Measurements from ENCODE around the gene FRZB.
"Not testable (repeated sequence)": the region's sequence is repeated elsewhere in the genome, so short reads cannot be mapped to it uniquely, and the experiment has no call there.

The FRZB gene

GRCh38 chr2:182890305-182890704 is 23.9 kb upstream of the FRZB start:
- no peak for DNase-seq

- no peak for DNase-seq
These were observed 21.4 kb upstream of the FRZB start for GRCh38 chr2:182887753-182888415.

DNA sequence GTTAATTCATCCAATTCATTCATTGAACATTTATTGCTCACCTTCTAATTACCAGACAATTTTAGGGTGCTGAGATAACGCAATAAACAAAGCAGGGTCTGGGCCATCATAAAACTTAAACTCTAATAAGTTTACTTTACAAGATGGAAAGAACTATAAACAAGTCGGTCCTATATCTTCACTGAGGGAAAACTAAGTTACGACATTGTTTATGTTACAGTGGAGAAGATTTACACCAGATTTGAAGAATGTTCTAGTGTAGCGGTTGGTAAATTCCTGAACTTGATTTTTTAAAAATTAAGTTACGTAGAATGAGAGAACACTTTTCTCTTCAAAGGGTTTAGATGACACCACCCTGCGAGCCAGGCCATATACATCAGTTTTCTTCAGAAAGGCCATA is 20.7 kb upstream of the FRZB start:
- no peak for DNase-seq

DNA sequence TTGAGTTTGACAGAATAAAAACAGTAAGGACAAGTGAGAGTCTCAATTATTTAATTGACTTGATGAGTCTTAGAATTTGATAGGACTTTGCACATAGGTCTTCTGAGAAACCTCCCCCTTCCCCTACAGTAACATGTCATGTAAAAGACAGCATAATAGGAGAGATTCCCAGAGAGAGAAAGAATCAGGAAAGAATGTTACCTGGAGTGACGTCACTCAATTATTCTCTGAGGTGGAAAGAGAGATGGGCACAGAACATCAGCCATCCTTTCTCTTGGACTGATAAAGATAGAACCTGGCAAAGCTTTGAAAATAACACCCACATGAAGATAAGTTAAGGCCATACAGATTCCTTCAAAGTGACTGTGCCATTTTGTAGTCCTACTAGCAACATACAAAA is 19.3 kb upstream of the FRZB start:
- no peak for DNase-seq

- no peak for DNase-seq
These were observed 17.0 kb upstream of the FRZB start for GRCh38 chr2:182883451-182883850.

GRCh38 chr2:182880100-182880499 is 13.7 kb upstream of the FRZB start:
- not testable (repeated sequence) for DNase-seq

DNA sequence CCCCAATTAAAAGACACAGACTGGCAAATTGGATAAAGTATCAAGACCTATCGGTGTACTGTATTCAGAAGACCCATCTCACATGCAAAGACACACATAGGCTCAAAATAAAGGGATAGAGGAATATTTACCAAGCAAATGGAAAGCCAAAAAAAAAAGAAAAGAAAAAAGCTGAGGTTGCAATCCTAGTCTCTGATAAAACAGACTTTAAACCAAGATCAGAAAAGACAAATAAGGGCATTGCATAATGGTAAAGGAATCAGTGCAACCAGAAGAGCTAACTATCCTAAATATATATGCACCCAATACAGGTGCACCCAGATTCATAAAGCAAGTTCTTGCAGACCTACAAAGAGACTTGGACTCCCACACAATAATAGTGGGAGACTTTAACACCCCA is 10.2 kb upstream of the FRZB start:
- not testable (repeated sequence) for DNase-seq

DNA sequence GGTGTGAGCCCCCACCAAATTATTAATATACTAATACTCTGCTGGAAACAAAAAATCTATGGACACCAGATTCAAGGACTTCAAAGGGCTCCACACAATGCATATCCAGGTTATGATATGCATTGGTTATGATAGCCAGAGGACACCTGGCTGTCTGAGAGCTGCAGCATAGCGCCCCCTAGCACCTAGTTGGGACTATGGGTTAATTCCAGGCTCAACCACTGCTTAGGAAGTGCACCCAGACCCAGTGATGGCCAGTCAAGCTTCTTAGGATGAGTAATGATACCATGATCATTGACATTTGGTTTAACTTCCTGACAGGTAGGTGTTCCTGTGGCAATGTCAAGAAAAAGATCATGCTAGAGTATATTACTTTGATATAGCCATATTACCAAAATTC is 3.8 kb upstream of the FRZB start:
- DNase-seq, result no peak

GRCh38 chr2:182868054-182868796 is 1.8 kb upstream of the FRZB start:
- no peak for DNase-seq

GRCh38 chr2:182867426-182868053 is 1.1 kb upstream of the FRZB start:
- DNase-seq, result no peak

- no peak for DNase-seq
These were observed 359 bp downstream of the FRZB start for GRCh38 chr2:182866095-182866460.

GRCh38 chr2:182864949-182865570 is 1.4 kb downstream of the FRZB start:
- no peak for DNase-seq

DNA sequence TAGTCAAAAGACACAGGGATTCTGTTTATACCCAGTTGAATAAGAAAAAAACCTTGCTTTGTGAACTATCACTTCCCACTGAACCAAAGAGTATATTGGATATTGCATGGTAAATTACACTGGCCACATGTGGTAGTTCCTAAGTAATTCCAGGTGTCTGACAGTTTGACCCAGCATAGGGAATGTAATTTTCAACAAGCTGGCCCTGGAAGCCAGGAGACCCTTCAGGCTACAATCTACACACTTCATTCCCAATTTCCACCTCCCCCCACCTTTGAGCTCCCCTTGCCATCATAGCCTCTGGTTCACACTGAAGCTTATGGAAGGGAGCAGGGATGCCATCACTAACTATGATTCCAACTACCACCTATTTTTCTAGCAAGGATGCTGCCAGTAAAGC is 2.8 kb downstream of the FRZB start:
- DNase-seq, result no peak

DNA sequence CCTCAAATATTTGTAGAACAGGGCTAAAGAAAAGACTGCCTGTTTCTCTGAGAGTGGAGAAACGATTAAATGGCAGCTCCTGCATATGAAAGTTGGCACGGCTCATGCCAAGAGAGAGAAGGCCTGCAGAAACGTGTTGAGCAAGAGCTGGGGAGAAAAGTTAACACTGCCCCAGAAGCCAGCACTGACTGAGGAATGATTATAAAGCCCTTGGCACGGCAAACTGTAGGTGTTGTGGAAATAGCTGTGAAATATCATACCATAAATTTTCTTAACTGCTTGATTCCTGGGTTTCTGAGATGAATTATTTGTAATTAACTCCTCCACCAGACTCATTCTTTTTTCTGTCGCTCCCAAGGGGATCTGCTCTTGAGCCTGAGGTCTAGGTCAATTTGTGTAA is 4.3 kb downstream of the FRZB start:
- no peak for DNase-seq

DNA sequence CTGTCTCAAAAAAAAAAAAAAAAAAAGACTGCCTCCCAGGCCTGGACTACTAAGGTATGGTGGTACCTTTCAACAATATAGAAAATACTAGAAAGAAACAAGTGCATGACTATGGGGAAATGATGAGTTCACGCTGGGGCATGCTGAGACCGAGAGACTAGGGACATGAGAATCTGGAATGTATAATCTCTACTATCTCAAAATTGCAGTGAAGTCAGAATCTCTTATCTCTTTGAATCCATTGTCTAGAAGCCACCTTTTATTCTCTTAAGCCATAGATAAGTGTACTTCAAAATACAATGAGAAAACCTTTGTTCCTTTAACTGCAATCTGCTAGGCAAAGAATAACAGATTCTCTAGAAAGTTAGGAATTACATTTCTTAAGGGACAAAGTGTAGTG is 5.6 kb downstream of the FRZB start:
- no peak for DNase-seq

GRCh38 chr2:182858671-182859070 is 7.8 kb downstream of the FRZB start:
- no peak for DNase-seq

DNA sequence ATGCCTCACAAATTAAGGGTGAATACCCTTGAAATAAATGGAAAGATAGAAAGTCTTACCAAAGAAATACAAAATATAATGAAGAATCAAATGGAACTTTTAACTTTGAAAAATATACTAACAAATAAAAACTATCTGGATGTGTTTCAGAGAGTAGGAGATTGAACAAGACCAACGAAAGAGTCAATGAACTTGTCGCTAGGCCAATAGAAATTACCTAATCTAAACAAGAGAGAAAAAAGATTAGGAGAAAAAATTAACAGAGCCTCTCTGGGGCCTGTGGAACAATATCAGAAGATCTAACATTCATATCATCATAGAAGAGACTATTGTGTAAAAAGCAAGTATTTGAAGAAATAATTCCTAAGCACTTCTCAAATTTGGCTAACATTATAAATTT is 11.1 kb downstream of the FRZB start:
- no peak for DNase-seq

DNA sequence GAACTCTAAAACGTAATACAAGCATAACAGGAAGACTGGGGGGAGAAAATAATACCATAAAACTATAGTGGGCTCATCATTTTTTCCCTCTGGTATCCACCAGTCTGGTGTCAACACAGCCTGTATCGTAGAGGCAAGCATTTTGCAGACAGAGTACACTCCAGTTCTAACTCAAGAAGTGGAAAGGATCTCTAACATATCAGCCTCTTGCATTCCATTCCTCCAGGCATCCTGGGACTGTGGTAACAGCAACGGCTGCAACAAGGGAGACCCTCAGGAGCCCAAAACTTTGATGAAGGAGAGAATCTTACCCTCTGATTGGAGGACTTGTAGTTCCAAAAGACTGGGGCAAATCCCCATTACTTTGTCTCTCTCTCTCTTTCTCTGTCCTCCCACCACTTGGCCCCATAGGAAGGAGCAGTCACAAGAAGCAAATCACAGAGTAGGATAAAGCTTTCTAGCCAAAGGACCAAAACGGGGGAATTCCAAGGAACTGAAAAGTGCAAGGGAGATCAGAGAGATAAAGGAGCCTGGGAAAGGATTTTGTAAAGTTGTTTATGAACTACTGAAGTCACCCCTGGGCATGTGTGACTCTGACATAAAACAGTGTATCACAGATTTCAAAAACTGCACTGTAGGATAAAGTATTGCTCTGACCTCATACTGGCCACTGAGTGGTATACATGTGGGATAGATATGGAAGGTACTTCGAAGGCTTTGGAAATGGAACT is 11.9 kb downstream of the FRZB start:
- no peak for DNase-seq

- DNase-seq, result no peak
These were observed 13.6 kb downstream of the FRZB start for GRCh38 chr2:182852801-182853200.

DNA sequence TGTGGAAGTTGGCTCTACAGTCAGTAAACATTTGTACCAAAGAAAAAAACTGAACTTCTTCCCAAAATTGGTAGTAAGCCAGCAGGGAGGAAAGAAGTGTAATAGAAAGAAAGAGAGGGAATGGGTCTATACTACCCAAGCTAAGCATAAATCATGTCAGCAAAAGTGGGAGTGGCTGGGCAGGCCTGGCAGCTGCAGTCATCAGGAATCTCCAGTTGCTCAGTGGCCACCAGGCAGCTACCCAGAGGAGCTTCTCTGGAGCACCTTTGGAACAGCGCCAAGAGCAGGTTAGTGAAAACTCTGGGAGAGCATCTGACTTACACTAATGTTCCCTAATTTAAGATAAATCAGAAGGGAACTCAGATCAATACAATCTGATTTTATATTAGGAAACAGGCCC is 14.3 kb downstream of the FRZB start:
- no peak for DNase-seq

DNA sequence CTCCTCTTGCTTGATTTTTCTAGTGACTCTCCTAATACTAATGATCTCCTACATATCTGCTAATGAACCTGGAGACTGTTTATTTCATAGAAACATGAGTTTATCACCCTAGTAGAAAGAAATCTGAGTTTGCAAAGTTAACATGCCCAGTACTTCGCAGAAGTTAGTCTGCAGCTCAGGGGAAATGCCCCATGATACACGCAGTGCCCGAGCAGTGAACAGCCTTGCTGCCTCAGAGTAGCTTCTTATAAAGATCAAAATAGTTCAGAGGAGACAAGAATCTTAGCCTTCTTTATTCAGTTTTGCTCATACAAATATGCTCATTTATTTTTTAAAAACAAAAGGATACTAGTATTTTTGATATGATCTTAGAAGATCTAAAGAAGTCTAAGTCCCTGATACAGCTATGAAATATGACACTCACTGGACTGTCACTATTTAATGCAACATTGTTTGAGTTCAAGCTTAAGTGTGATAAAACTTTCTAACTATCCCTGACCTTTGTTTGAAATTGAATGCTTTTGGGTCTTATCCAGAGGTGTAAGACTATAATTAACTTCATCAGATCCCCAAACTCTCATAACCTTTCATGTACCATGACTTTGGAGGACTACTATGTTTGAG is 20.5 kb downstream of the FRZB start:
- DNase-seq, result no peak

GRCh38 chr2:182836451-182836850 is 30.0 kb downstream of the FRZB start:
- DNase-seq, result no peak

- no peak for DNase-seq
These were observed 32.1 kb downstream of the FRZB start for GRCh38 chr2:182834293-182834692.
